Measurements from ENCODE around the gene CDIPT. TPM values are rescaled to one million over a fixed set of nuclear protein-coding genes. Genes with fewer than 3 reads are reported as not detected.

The CDIPT gene
- polyA plus RNA-seq, 1 donor, result 37.7 TPM

GRCh38 chr16:29811896-29812665, 50.9 kb downstream of the CDIPT start, which contains the start of gene PRRT2:
Gene PRRT2, plus strand, starts transcription at chr16:29812193. Its CDS starts 862 bp downstream, at chr16:29813055.
- DNase-seq (ENCODE audit: low read depth), result no peak

GRCh38 chr16:29811170-29811895, 51.7 kb downstream of the CDIPT start:
- no peak for DNase-seq (ENCODE audit: low read depth)

- DNase-seq (ENCODE audit: low read depth), result no peak
Observed at GRCh38 chr16:29810699-29811169, 52.3 kb downstream of the CDIPT start.

GRCh38 chr16:29809850-29810698, 53.0 kb downstream of the CDIPT start:
- DNase-seq (ENCODE audit: low read depth), result no peak

GRCh38 chr16:29809031-29809747, 53.8 kb downstream of the CDIPT start:
- DNase-seq (ENCODE audit: low read depth), result no peak

Other genes starting within 250 kb of the CDIPT start
- gene SPN, start 200.0 kb downstream of the CDIPT start, polyA plus RNA-seq (ENCODE audit: insufficient read length), result 1.0 TPM
- 79.2 TPM for gene QPRT, start 184.0 kb downstream of the CDIPT start, polyA plus RNA-seq (ENCODE audit: insufficient read length)
- 0.40 TPM for gene C16orf54, start 117.2 kb downstream of the CDIPT start, polyA plus RNA-seq (ENCODE audit: insufficient read length)
- not detected for gene ZG16, start 85.0 kb downstream of the CDIPT start, polyA plus RNA-seq (ENCODE audit: insufficient read length)
- 24.9 TPM for gene KIF22, start 72.5 kb downstream of the CDIPT start, polyA plus RNA-seq (ENCODE audit: insufficient read length)
- 228 TPM for gene MAZ, start 56.7 kb downstream of the CDIPT start, polyA plus RNA-seq (ENCODE audit: insufficient read length)
- 14.4 TPM for gene PRRT2, start 51.0 kb downstream of the CDIPT start, polyA plus RNA-seq (ENCODE audit: insufficient read length)
- 28.4 TPM for gene PAGR1, start 47.1 kb downstream of the CDIPT start, polyA plus RNA-seq (ENCODE audit: insufficient read length)
- 17.9 TPM for gene MVP, start 42.8 kb downstream of the CDIPT start, polyA plus RNA-seq (ENCODE audit: insufficient read length)
- gene SEZ6L2, start 36.3 kb upstream of the CDIPT start, polyA plus RNA-seq (ENCODE audit: insufficient read length), result 2.5 TPM
- gene ASPHD1, start 37.3 kb upstream of the CDIPT start, polyA plus RNA-seq (ENCODE audit: insufficient read length), result 0.29 TPM
- gene KCTD13, start 63.0 kb upstream of the CDIPT start, polyA plus RNA-seq (ENCODE audit: insufficient read length), result 11.7 TPM
- gene TMEM219, start 98.9 kb upstream of the CDIPT start, polyA plus RNA-seq (ENCODE audit: insufficient read length), result 62.2 TPM
- gene TAOK2, start 110.6 kb upstream of the CDIPT start, polyA plus RNA-seq (ENCODE audit: insufficient read length), result 33.1 TPM
- 13.3 TPM for gene HIRIP3, start 132.4 kb upstream of the CDIPT start, polyA plus RNA-seq (ENCODE audit: insufficient read length)
- 33.9 TPM for gene INO80E, start 133.0 kb upstream of the CDIPT start, polyA plus RNA-seq (ENCODE audit: insufficient read length)
- 0.61 TPM for gene DOC2A, start 147.8 kb upstream of the CDIPT start, polyA plus RNA-seq (ENCODE audit: insufficient read length)
- gene C16orf92, start 160.0 kb upstream of the CDIPT start, polyA plus RNA-seq (ENCODE audit: insufficient read length), result not detected
- 1.3 TPM for gene TLCD3B, start 168.0 kb upstream of the CDIPT start, polyA plus RNA-seq (ENCODE audit: insufficient read length)
- 2,367 TPM for gene ALDOA, start 202.5 kb upstream of the CDIPT start, polyA plus RNA-seq (ENCODE audit: insufficient read length)
- 61.8 TPM for gene PPP4C, start 212.8 kb upstream of the CDIPT start, polyA plus RNA-seq (ENCODE audit: insufficient read length)
- gene TBX6, start 228.7 kb upstream of the CDIPT start, polyA plus RNA-seq (ENCODE audit: insufficient read length), result 0.77 TPM
- 29.3 TPM for gene YPEL3, start 233.0 kb upstream of the CDIPT start, polyA plus RNA-seq (ENCODE audit: insufficient read length)